K562 (cell line): ENCODE data around the gene FMN2. TPM values are rescaled to one million over a fixed set of nuclear protein-coding genes. Genes with fewer than 3 reads are reported as not detected.

ENCODE experiments used
- HDGF ChIP-seq: fragments of 450-650 bp; IDR thresholded peaks from 2 replicates; pipeline ENCODE4 v1.6.1; 2016
- NR1H2 ChIP-seq: sonication (generic); formaldehyde crosslinking; IDR thresholded peaks from 2 replicates; pipeline ENCODE4 v1.4.0; 2020; ENCODE audit warnings: mild to moderate bottlenecking, missing genetic modification reagents
- PML ChIP-seq: IDR thresholded peaks from 2 replicates; pipeline ENCODE4 v1.6.1; 2012; ENCODE audit warnings: low read length, inconsistent platforms
- RBFOX2 ChIP-seq: fragments of 200-400 bp; formaldehyde crosslinking; IDR thresholded peaks from 2 replicates; pipeline ENCODE4 v1.6.1; 2017; ENCODE audit warnings: low read depth, mild to moderate bottlenecking, low read length, moderate library complexity
- SPI1 ChIP-seq: IDR thresholded peaks from 2 replicates; pipeline ENCODE4 v1.6.1; 2011; ENCODE audit warnings: low read depth, low read length, control low read depth, borderline replicate concordance
- SRSF7 ChIP-seq: fragments of 200-400 bp; formaldehyde crosslinking; optimal IDR thresholded peaks from 2 replicates; pipeline ENCODE3; 2017; ENCODE audit warnings: mild to moderate bottlenecking, low read depth, low read length
- THAP7 ChIP-seq: fragments of 250-450 bp; sonication (Bioruptor Pico); IDR thresholded peaks from 2 replicates; pipeline ENCODE4 v1.5.0; 2021
- ZC3H11A ChIP-seq: IDR thresholded peaks from 2 replicates; pipeline ENCODE4 v1.6.1; 2012; ENCODE audit warnings: low read depth, low read length, improper control_type of control experiment
- ZNF311 ChIP-seq: fragments of 250-450 bp; sonication (Bioruptor Pico); IDR thresholded peaks from 2 replicates; pipeline ENCODE4 v1.4.0; 2020; ENCODE audit warnings: mild to moderate bottlenecking, moderate library complexity
- ZNF717 ChIP-seq: fragments of 250-450 bp; sonication (Bioruptor Pico); IDR thresholded peaks from 2 replicates; pipeline ENCODE4 v1.5.0; 2021
- polyA plus RNA-seq, 8 experiments: library from polyadenylated mRNA; depleted of rRNA in 4 of 8; stranded (reverse) in 5 of 8; unstranded in 3 of 8; fragments of >200 nt; fragmentation: Nextera tagmentation in 2 of 8; fragmentation: Illumina TruSeq in 1 of 8; extraction: Ambion mirVana in 2 of 8; extraction: Trizol in 1 of 8; gene quantifications; 2 replicates each; pipeline versions ENCODE4 v1.2.1 to v1.2.3, GENCODE V29; 2011 to 2014; ENCODE audit warnings: inconsistent platforms in 1 of 8, missing spikeins in 1 of 8
- total RNA-seq, 7 experiments: library from RNA; depleted of rRNA in 6 of 7; stranded (reverse); fragments of >200 nt in 6 of 7; fragmentation: Illumina TruSeq in 2 of 7; extraction: Trizol in 2 of 7; gene quantifications; 2 replicates each; pipeline versions ENCODE4 v1.2.1 to v1.2.3, GENCODE V29; 2011 to 2021; ENCODE audit warnings: low replicate concordance in 1 of 7
- TF ChIP-seq, protein P1 (sequence below), 2 experiments: fragments of 450-650 bp in 1 of 2; sonication (generic) in 1 of 2; formaldehyde crosslinking in 1 of 2; IDR thresholded peaks; 2 replicates each; pipeline versions ENCODE4 v1.7.1 to v1.9.0; 2016 to 2022; ENCODE audit warnings: inconsistent platforms in 1 of 2, mild to moderate bottlenecking in 1 of 2, missing genetic modification reagents in 1 of 2
- TF ChIP-seq, protein P2 (sequence below): sonication (generic); formaldehyde crosslinking; IDR thresholded peaks from 2 replicates; pipeline ENCODE4 v1.8.1; 2023; ENCODE audit warnings: mild to moderate bottlenecking, missing genetic modification reagents

Gene FMN2
- total and polyA plus RNA-seq, 9 of the 15 experiments (the other 6 are each of a cell fraction or from before 2014, with no cell fraction given) = 0.15 to 0.45 (median 0.16) TPM; not detected in 3

GRCh38 chr1:240363914-240364313, 272.2 kb downstream of the FMN2 start (continued):
- TF ChIP-seq, protein P1, sequence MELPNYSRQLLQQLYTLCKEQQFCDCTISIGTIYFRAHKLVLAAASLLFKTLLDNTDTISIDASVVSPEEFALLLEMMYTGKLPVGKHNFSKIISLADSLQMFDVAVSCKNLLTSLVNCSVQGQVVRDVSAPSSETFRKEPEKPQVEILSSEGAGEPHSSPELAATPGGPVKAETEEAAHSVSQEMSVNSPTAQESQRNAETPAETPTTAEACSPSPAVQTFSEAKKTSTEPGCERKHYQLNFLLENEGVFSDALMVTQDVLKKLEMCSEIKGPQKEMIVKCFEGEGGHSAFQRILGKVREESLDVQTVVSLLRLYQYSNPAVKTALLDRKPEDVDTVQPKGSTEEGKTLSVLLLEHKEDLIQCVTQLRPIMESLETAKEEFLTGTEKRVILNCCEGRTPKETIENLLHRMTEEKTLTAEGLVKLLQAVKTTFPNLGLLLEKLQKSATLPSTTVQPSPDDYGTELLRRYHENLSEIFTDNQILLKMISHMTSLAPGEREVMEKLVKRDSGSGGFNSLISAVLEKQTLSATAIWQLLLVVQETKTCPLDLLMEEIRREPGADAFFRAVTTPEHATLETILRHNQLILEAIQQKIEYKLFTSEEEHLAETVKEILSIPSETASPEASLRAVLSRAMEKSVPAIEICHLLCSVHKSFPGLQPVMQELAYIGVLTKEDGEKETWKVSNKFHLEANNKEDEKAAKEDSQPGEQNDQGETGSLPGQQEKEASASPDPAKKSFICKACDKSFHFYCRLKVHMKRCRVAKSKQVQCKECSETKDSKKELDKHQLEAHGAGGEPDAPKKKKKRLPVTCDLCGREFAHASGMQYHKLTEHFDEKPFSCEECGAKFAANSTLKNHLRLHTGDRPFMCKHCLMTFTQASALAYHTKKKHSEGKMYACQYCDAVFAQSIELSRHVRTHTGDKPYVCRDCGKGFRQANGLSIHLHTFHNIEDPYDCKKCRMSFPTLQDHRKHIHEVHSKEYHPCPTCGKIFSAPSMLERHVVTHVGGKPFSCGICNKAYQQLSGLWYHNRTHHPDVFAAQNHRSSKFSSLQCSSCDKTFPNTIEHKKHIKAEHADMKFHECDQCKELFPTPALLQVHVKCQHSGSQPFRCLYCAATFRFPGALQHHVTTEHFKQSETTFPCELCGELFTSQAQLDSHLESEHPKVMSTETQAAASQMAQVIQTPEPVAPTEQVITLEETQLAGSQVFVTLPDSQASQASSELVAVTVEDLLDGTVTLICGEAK (IDR thresholded peaks at IDR 0.05) = no peak
- TF ChIP-seq, protein P1 (CRISPR knock-in tag; IDR thresholded peaks at IDR 0.05) = no peak
- TF ChIP-seq NR1H2 (CRISPR knock-in tag) (no peak), RBFOX2 (no peak), PML (no peak), ZC3H11A (no peak), ZNF311 (CRISPR knock-in tag) (no peak), SRSF7 (no peak), ZNF717 (CRISPR knock-in tag) (no peak), SPI1 (no peak), THAP7 (no peak), HDGF (no peak)
- TF ChIP-seq, protein P2, sequence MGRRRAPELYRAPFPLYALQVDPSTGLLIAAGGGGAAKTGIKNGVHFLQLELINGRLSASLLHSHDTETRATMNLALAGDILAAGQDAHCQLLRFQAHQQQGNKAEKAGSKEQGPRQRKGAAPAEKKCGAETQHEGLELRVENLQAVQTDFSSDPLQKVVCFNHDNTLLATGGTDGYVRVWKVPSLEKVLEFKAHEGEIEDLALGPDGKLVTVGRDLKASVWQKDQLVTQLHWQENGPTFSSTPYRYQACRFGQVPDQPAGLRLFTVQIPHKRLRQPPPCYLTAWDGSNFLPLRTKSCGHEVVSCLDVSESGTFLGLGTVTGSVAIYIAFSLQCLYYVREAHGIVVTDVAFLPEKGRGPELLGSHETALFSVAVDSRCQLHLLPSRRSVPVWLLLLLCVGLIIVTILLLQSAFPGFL (CRISPR knock-in tag) = no peak
